ENCODE data around the gene CSF3.

CSF3 gene

GRCh38 chr17:40014375-40014980, 762 bp upstream of the CSF3 start:
- Histone ChIP-seq H3K4me3 (ENCODE audit: low read depth, low read length) (no peak overlapping the region), H3K27me3 (replicated peaks) (no peaks in the 10 kb centered on the region), H3K36me3 (replicated peaks) (peaks cover under 1% of the 10 kb centered on the region), H3K27ac (no peak overlapping the region)
- DNase-seq, result no peak
- no peak for TF ChIP-seq CTCF (IDR thresholded peaks at IDR 0.05; ENCODE audit: low read depth, low read length, missing control alignments)
- in situ Hi-C loops (cut with HindIII; ENCODE audit: low pct_ligation_motif_present, low sequenced_read_pairs), result no loop called here

- no peak for TF ChIP-seq CTCF (IDR thresholded peaks at IDR 0.05; ENCODE audit: low read depth, low read length, missing control alignments)
- no peak for DNase-seq
- Histone ChIP-seq H3K4me3 (ENCODE audit: low read depth, low read length) (no peak overlapping the region), H3K27me3 (replicated peaks) (no peaks in the 10 kb centered on the region), H3K36me3 (replicated peaks) (peaks cover 3% of the 10 kb centered on the region), H3K27ac (no peak overlapping the region)
- in situ Hi-C loops (cut with HindIII; ENCODE audit: low pct_ligation_motif_present, low sequenced_read_pairs), result no loop called here
Measured at GRCh38 chr17:40015998-40016985, 1.1 kb downstream of the CSF3 start.

GRCh38 chr17:40017422-40018080, 2.3 kb downstream of the CSF3 start:
- no peaks in the 10 kb centered on the region for H3K27me3 ChIP-seq (replicated peaks)

GRCh38 chr17:40018211-40019121, 3.2 kb downstream of the CSF3 start:
- in situ Hi-C loops (cut with HindIII; ENCODE audit: low pct_ligation_motif_present, low sequenced_read_pairs), result no loop called here
- no peak for DNase-seq
- Histone ChIP-seq H3K36me3 (replicated peaks) (peaks cover 7% of the 10 kb centered on the region), H3K4me3 (ENCODE audit: low read depth, low read length) (no peak overlapping the region), H3K27ac (peak overlapping the region; percentile 29), H3K27me3 (replicated peaks) (no peaks in the 10 kb centered on the region)
- TF ChIP-seq CTCF (IDR thresholded peaks at IDR 0.05; ENCODE audit: low read depth, low read length, missing control alignments), result no peak

More at GRCh38 chr17:40017422-40018080, 2.3 kb downstream of the CSF3 start:
- DNase-seq, result no peak
- Histone ChIP-seq H3K36me3 (replicated peaks) (peaks cover 7% of the 10 kb centered on the region), H3K4me3 (ENCODE audit: low read depth, low read length) (no peak overlapping the region), H3K27ac (no peak overlapping the region)
- no peak for TF ChIP-seq CTCF (IDR thresholded peaks at IDR 0.05; ENCODE audit: low read depth, low read length, missing control alignments)
- in situ Hi-C loops (cut with HindIII; ENCODE audit: low pct_ligation_motif_present, low sequenced_read_pairs), result no loop called here

All from brain microvascular endothelial cell (primary cell).